ENCODE results near the gene ZNF37A. TPM values are rescaled to one million over a fixed set of nuclear protein-coding genes. Genes with fewer than 3 reads are reported as not detected.
A peak's percentile ranks its signal among the peaks of the same experiment; 100 is the strongest.

The ZNF37A gene
- polyA plus RNA-seq, 1 of the 3 experiments (the other 2 are of a cell fraction) = 5.4 TPM

DNA sequence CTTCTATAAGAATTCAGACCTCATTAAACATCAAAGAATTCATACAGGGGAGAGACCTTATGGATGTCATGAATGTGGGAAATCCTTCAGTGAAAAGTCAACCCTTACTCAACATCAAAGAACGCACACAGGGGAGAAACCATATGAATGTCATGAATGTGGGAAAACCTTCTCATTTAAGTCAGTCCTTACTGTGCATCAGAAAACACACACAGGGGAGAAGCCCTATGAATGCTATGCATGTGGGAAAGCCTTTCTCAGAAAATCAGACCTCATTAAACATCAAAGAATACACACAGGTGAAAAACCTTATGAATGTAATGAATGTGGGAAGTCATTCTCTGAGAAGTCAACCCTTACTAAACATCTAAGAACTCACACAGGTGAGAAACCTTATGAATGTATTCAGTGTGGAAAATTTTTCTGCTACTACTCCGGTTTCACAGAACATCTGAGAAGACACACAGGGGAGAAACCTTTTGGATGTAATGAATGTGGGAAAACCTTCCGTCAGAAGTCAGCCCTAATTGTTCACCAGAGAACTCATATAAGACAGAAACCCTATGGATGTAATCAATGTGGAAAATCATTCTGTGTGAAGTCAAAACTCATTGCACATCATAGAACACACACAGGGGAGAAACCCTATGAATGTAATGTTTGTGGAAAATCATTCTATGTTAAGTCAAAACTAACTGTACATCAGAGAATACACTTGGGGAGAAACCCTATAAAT, 24.1 kb downstream of the ZNF37A start:
- H3K4me3 ChIP-seq (ENCODE audit: low read depth in 2 of 2, low read length in 1 of 2) = peak overlapping the region in 1 of 2 experiments; percentile 9; a peak in 1 of 4 replicates
- H3K4me2 ChIP-seq = no peak overlapping the region
- no peaks in the 10 kb centered on the region for H3K9me2 ChIP-seq
- 96% methylated on average over 3 of the region's 3 CpGs for WGBS (ENCODE audit: low lambda C conversion rate)
- no peak for TF ChIP-seq TCF12 (IDR thresholded peaks at IDR 0.05)
- TF ChIP-seq, protein P1, sequence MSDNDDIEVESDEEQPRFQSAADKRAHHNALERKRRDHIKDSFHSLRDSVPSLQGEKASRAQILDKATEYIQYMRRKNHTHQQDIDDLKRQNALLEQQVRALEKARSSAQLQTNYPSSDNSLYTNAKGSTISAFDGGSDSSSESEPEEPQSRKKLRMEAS (IDR thresholded peaks at IDR 0.05; ENCODE audit: low read depth) = no peak
- TF ChIP-seq RFX5 (IDR thresholded peaks at IDR 0.05; ENCODE audit: low read length) = no peak
- no peak for TF ChIP-seq FOSL2 (IDR thresholded peaks at IDR 0.05; ENCODE audit: borderline replicate concordance, low read depth)
- TF ChIP-seq, protein P2, sequence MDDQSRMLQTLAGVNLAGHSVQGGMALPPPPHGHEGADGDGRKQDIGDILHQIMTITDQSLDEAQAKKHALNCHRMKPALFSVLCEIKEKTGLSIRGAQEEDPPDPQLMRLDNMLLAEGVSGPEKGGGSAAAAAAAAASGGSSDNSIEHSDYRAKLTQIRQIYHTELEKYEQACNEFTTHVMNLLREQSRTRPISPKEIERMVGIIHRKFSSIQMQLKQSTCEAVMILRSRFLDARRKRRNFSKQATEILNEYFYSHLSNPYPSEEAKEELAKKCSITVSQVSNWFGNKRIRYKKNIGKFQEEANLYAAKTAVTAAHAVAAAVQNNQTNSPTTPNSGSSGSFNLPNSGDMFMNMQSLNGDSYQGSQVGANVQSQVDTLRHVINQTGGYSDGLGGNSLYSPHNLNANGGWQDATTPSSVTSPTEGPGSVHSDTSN (IDR thresholded peaks at IDR 0.05) = no peak
- no peak for TF ChIP-seq MXI1 (IDR thresholded peaks at IDR 0.05; ENCODE audit: low read depth, low read length)
- TF ChIP-seq CHD2 (IDR thresholded peaks at IDR 0.05; ENCODE audit: low read length, partially characterized antibody) = no peak
- no peak for TF ChIP-seq GATA2 (CRISPR knock-in tag; IDR thresholded peaks at IDR 0.05)
- H3K4me1 ChIP-seq (ENCODE audit: control insufficient read depth in 1 of 2, insufficient read depth in 2 of 2, low read depth in 1 of 2, low read length in 1 of 2) = no peaks in the 10 kb centered on the region
- no peaks in the 10 kb centered on the region for H3K79me2 ChIP-seq (ENCODE audit: insufficient read depth)
- no peak for DNase-seq
- no peak overlapping the region for H3K27ac ChIP-seq (ENCODE audit: low read depth in 2 of 2, low read length in 1 of 2)
- H3K9ac ChIP-seq = no peak overlapping the region
- no peaks in the 10 kb centered on the region for H4K20me1 ChIP-seq (ENCODE audit: insufficient read depth)
- no peak overlapping the region for H2AFZ ChIP-seq (ENCODE audit: low read depth)
- POLR2A ChIA-PET = no interaction called here
- peaks cover 42 to 56% of the 10 kb centered on the region in 2 experiments for H3K36me3 ChIP-seq (replicated peaks in 1 of 2; ENCODE audit: control insufficient read depth in 1 of 2, insufficient read depth in 2 of 2, low read length in 1 of 2)
- H3F3A ChIP-seq (replicated peaks; ENCODE audit: insufficient read depth) = peaks cover 6% of the 10 kb centered on the region
- H3K9me3 ChIP-seq = peaks cover 42% of the 10 kb centered on the region
- CTCF ChIA-PET = no interaction called here
- no peaks in the 10 kb centered on the region for H3K27me3 ChIP-seq (ENCODE audit: insufficient read depth)

DNA sequence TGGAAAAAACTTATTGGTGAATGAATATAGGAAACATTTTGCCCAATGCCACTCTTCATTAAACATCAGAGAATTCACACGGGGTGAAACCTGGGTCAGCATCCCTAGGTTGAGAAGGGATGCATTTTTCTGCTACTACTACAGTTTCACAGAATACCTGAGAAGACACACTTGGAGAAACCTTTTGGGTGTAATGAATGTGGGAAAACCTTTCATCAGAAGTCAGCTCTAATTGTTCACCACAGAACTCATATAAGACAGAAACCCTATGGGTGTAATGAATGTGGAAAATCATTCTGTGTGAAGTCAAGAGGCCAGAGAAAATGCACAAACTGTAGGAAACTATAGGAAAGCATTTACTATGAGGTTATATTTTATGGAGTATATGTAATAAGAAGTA, 24.9 kb downstream of the ZNF37A start:
- Histone ChIP-seq H3K4me1 (ENCODE audit: control insufficient read depth in 1 of 2, insufficient read depth in 2 of 2, low read depth in 1 of 2, low read length in 1 of 2) (no peaks in the 10 kb centered on the region), H3K36me3 (replicated peaks in 1 of 2; ENCODE audit: control insufficient read depth in 1 of 2, insufficient read depth in 2 of 2, low read length in 1 of 2) (peaks cover 41 to 55% of the 10 kb centered on the region in 2 experiments), H3K4me3 (ENCODE audit: low read depth in 2 of 2, low read length in 1 of 2) (no peak overlapping the region), H4K20me1 (ENCODE audit: insufficient read depth) (no peaks in the 10 kb centered on the region), H3K27me3 (ENCODE audit: insufficient read depth) (no peaks in the 10 kb centered on the region), H2AFZ (ENCODE audit: low read depth) (no peak overlapping the region), H3K9ac (no peak overlapping the region), H3K79me2 (ENCODE audit: insufficient read depth) (no peaks in the 10 kb centered on the region), H3K27ac (ENCODE audit: low read depth in 2 of 2, low read length in 1 of 2) (no peak overlapping the region), H3K9me2 (no peaks in the 10 kb centered on the region), H3K9me3 (peaks cover 42% of the 10 kb centered on the region), H3K4me2 (no peak overlapping the region), H3F3A (replicated peaks; ENCODE audit: insufficient read depth) (peaks cover 6% of the 10 kb centered on the region)
- DNase-seq = no peak
- ChIA-PET CTCF (no interaction called here), POLR2A (no interaction called here)
- no peak for TF ChIP-seq RXRA (IDR thresholded peaks at IDR 0.05; ENCODE audit: borderline replicate concordance, low read depth)
- TF ChIP-seq, protein P3, sequence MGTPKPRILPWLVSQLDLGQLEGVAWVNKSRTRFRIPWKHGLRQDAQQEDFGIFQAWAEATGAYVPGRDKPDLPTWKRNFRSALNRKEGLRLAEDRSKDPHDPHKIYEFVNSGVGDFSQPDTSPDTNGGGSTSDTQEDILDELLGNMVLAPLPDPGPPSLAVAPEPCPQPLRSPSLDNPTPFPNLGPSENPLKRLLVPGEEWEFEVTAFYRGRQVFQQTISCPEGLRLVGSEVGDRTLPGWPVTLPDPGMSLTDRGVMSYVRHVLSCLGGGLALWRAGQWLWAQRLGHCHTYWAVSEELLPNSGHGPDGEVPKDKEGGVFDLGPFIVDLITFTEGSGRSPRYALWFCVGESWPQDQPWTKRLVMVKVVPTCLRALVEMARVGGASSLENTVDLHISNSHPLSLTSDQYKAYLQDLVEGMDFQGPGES (IDR thresholded peaks at IDR 0.05; ENCODE audit: low read depth, low read length) = no peak
- TF ChIP-seq SMC3 (IDR thresholded peaks at IDR 0.05; ENCODE audit: low read depth, low read length) = no peak
- TF ChIP-seq FOSL2 (IDR thresholded peaks at IDR 0.05; ENCODE audit: borderline replicate concordance, low read depth) = no peak
- TF ChIP-seq, protein P4, sequence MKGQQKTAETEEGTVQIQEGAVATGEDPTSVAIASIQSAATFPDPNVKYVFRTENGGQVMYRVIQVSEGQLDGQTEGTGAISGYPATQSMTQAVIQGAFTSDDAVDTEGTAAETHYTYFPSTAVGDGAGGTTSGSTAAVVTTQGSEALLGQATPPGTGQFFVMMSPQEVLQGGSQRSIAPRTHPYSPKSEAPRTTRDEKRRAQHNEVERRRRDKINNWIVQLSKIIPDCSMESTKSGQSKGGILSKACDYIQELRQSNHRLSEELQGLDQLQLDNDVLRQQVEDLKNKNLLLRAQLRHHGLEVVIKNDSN (IDR thresholded peaks at IDR 0.05; ENCODE audit: borderline replicate concordance, low read depth) = no peak
- TF ChIP-seq RFX5 (IDR thresholded peaks at IDR 0.05; ENCODE audit: low read length) = no peak
- no peak for TF ChIP-seq TAF1 (IDR thresholded peaks at IDR 0.05; ENCODE audit: borderline replicate concordance, low read depth, low read length)
- TF ChIP-seq, protein P5, sequence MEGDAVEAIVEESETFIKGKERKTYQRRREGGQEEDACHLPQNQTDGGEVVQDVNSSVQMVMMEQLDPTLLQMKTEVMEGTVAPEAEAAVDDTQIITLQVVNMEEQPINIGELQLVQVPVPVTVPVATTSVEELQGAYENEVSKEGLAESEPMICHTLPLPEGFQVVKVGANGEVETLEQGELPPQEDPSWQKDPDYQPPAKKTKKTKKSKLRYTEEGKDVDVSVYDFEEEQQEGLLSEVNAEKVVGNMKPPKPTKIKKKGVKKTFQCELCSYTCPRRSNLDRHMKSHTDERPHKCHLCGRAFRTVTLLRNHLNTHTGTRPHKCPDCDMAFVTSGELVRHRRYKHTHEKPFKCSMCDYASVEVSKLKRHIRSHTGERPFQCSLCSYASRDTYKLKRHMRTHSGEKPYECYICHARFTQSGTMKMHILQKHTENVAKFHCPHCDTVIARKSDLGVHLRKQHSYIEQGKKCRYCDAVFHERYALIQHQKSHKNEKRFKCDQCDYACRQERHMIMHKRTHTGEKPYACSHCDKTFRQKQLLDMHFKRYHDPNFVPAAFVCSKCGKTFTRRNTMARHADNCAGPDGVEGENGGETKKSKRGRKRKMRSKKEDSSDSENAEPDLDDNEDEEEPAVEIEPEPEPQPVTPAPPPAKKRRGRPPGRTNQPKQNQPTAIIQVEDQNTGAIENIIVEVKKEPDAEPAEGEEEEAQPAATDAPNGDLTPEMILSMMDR (IDR thresholded peaks at IDR 0.05) = no peak
- TF ChIP-seq POLR2AphosphoS5 (IDR thresholded peaks at IDR 0.05; ENCODE audit: low read depth, low read length) = no peak
- TF ChIP-seq NRF1 (IDR thresholded peaks at IDR 0.05; ENCODE audit: low read depth, low read length) = no peak
- TF ChIP-seq JUND (IDR thresholded peaks at IDR 0.05) = no peak
- TF ChIP-seq GABPA (IDR thresholded peaks at IDR 0.05; ENCODE audit: low read depth) = no peak
- TF ChIP-seq SIN3A (IDR thresholded peaks at IDR 0.05; ENCODE audit: borderline replicate concordance, low read depth, low read length) = no peak
- TF ChIP-seq, protein P2 (IDR thresholded peaks at IDR 0.05) = no peak
- no peak for TF ChIP-seq RAD21 (IDR thresholded peaks at IDR 0.05; ENCODE audit: low read length)
- no peak for TF ChIP-seq TCF12 (IDR thresholded peaks at IDR 0.05)
- 96% methylated on average over 1 of the region's 1 CpG for WGBS (ENCODE audit: low lambda C conversion rate)

Data from SK-N-SH (cell line).